Measurements from ENCODE around the gene EHBP1L1. TPM values are rescaled to one million over a fixed set of nuclear protein-coding genes. Genes with fewer than 3 reads are reported as not detected.

Gene EHBP1L1
- total and polyA plus RNA-seq, 4 donors, result 53.2 to 316 (median 250) TPM

DNA sequence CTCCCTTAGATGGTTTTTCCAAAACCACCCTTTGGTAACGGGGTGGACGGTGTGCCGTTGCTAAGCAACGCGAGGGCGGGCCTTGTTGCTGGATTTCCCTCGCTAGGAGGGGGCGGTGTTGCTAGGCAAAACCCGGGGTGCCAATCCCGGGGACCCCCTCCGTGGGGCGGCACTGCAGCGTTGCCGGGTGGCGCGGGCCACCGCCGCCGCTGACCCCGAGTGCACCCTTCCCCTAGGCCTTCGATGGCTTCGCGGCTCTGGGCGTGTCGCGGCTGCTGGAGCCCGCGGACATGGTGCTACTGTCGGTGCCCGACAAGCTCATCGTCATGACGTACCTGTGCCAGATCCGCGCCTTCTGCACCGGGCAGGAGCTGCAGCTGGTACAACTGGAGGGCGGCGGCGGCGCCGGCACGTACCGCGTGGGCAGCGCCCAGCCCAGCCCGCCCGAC, 8.9 kb downstream of the EHBP1L1 start:
- peaks cover 0 to 2% of the 10 kb centered on the region in 2 donors for H3K4me1 ChIP-seq (ENCODE audit: control insufficient read depth in 1 of 2, insufficient read depth in 2 of 2, low read length in 2 of 2)
- intact Hi-C loops (cut with DNase I), result no loop called here

DNA sequence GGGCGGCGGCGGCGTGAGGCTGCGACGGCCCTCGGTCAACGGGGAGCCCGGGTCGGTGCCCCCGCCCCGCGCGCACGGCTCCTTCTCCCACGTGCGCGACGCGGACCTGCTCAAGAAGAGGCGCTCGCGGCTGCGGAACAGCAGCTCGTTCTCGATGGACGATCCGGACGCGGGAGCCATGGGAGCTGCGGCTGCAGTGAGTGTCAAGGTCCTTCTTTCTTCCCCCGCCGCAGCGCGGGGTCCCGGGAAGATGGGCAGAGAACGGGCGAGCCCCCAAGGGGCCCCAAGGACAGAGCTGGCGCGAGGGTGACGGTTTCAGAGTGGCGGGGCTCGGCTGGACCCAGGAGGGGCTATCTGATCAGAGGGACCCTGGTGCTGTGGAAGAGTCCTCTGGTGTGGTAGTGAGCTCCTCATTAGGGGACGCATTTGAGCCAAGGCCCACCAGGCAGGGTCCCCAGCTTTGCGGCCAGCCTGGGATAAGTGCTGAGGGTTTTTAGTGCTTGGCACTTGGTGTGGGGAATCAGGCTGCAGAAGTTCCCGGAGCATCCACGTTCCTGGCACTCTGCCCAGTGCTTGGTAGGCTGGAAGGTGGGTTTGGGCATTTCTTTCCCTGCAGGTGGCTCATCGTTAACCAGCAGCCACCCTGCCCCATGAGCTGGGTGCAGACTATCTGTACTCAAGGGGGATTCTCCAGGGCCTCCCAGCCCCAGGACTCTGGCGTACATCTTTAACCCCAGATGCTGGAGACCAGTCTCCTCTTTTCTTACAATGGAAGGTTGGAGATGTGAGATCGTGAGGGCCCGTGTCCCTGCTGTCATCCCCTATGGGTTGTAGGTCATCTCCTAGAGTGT, 9.8 kb downstream of the EHBP1L1 start:
- H3K9me3 ChIP-seq (ENCODE audit: control insufficient read depth, low read length), result no peaks in the 10 kb centered on the region
- WGBS, 2 donors, result 75 to 76% methylated on average over 50 to 51 of the region's 51 CpGs
- ATAC-seq (ENCODE audit: low FRiP score), result no peak
- intact Hi-C loops (cut with DNase I), result no loop called here
- peaks cover 5 to 14% of the 10 kb centered on the region in 2 donors for H3K36me3 ChIP-seq (ENCODE audit: control insufficient read depth in 1 of 2, insufficient read depth in 2 of 2, low read length in 1 of 2)
- no peak for DNase-seq
- no peak overlapping the region for H3K4me3 ChIP-seq (ENCODE audit: low read length in 2 of 2)
- no peak overlapping the region for H3K27ac ChIP-seq (ENCODE audit: low read depth in 1 of 2, low read length in 2 of 2)
- H3K4me1 ChIP-seq (ENCODE audit: control insufficient read depth in 1 of 2, insufficient read depth in 2 of 2, low read length in 2 of 2), result peaks cover 0 to 2% of the 10 kb centered on the region in 2 donors
- H3K27me3 ChIP-seq (ENCODE audit: control insufficient read depth in 1 of 2, insufficient read depth in 2 of 2, low read length in 1 of 2), result no peaks in the 10 kb centered on the region

More for the DNA sequence above, 8.9 kb downstream of the EHBP1L1 start:
- Histone ChIP-seq H3K36me3 (ENCODE audit: control insufficient read depth in 1 of 2, insufficient read depth in 2 of 2, low read length in 1 of 2) (peaks cover 5 to 10% of the 10 kb centered on the region in 2 donors), H3K27ac (ENCODE audit: low read depth in 1 of 2, low read length in 2 of 2) (no peak overlapping the region), H3K4me3 (ENCODE audit: low read length in 2 of 2) (no peak overlapping the region), H3K27me3 (ENCODE audit: control insufficient read depth in 1 of 2, insufficient read depth in 2 of 2, low read length in 1 of 2) (no peaks in the 10 kb centered on the region), H3K9me3 (ENCODE audit: control insufficient read depth, low read length) (no peaks in the 10 kb centered on the region)
- ATAC-seq (ENCODE audit: low FRiP score) (no peak), DNase-seq (no peak)
- 75 to 77% methylated on average over 44 to 46 of the region's 46 CpGs for WGBS, 2 donors

DNA sequence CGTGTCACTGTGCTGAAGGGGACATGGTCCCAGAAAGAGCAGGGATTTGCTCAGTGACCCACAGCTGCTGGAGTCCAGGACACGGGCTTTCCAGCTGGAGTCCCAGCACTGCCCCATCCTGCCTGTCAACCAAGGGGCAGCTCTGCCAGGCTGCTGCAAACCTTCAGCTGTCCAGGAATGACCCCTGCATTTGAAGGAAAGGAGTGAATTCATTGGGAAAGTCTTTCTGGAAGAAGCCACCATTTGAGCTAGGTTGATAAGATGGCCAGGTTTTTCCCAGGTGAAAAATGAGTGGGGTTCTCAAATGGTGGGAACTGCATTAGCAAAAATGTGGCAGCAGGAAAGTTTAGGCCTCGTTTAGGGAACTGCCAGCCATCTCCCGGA, 10.4 kb downstream of the EHBP1L1 start:
- Histone ChIP-seq H3K36me3 (ENCODE audit: control insufficient read depth in 1 of 2, insufficient read depth in 2 of 2, low read length in 1 of 2) (peaks cover 5 to 10% of the 10 kb centered on the region in 2 donors), H3K4me1 (ENCODE audit: control insufficient read depth in 1 of 2, insufficient read depth in 2 of 2, low read length in 2 of 2) (peaks cover 0 to 2% of the 10 kb centered on the region in 2 donors), H3K27ac (ENCODE audit: low read depth in 1 of 2, low read length in 2 of 2) (no peak overlapping the region), H3K9me3 (ENCODE audit: control insufficient read depth, low read length) (no peaks in the 10 kb centered on the region), H3K4me3 (ENCODE audit: low read length in 2 of 2) (no peak overlapping the region), H3K27me3 (ENCODE audit: control insufficient read depth in 1 of 2, insufficient read depth in 2 of 2, low read length in 1 of 2) (no peaks in the 10 kb centered on the region)
- 54 to 60% methylated on average over 4 of the region's 4 CpGs for WGBS, 2 donors
- no peak for DNase-seq
- intact Hi-C loops (cut with DNase I), result no loop called here
- ATAC-seq (ENCODE audit: low FRiP score), result no peak

DNA sequence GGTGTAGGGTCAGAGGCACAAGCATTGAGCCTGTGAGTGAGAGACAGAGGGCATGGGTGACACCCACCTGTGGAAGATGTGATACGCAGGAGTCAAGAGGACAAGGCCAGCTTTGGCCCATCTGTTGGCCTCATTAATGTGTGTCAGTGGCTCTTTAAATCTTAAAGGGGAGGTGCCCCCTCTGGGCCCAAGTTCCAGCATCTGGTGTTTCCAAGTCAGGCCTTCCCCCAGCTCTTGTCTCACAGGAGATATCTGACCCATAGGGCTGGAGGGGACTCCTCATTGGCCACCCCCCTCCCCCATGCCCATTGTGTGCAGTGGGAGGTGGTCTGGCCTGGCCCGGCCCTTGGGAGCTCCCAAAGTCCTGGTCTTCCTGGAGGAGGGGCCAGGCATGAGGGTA, 10.8 kb downstream of the EHBP1L1 start:
- ATAC-seq (ENCODE audit: low FRiP score) (peak; percentile 17), DNase-seq (no peak)
- 50 to 64% methylated on average over 2 of the region's 2 CpGs for WGBS, 2 donors
- intact Hi-C loops (cut with DNase I), result no loop called here
- Histone ChIP-seq H3K4me3 (ENCODE audit: low read length in 2 of 2) (no peak overlapping the region), H3K9me3 (ENCODE audit: control insufficient read depth, low read length) (no peaks in the 10 kb centered on the region), H3K36me3 (ENCODE audit: control insufficient read depth in 1 of 2, insufficient read depth in 2 of 2, low read length in 1 of 2) (peaks cover 2 to 10% of the 10 kb centered on the region in 2 donors), H3K4me1 (ENCODE audit: control insufficient read depth in 1 of 2, insufficient read depth in 2 of 2, low read length in 2 of 2) (peaks cover 0 to 2% of the 10 kb centered on the region in 2 donors), H3K27ac (ENCODE audit: low read depth in 1 of 2, low read length in 2 of 2) (peak overlapping the region in 1 of 2 donors; percentile 50), H3K27me3 (ENCODE audit: control insufficient read depth in 1 of 2, insufficient read depth in 2 of 2, low read length in 1 of 2) (no peaks in the 10 kb centered on the region)

DNA sequence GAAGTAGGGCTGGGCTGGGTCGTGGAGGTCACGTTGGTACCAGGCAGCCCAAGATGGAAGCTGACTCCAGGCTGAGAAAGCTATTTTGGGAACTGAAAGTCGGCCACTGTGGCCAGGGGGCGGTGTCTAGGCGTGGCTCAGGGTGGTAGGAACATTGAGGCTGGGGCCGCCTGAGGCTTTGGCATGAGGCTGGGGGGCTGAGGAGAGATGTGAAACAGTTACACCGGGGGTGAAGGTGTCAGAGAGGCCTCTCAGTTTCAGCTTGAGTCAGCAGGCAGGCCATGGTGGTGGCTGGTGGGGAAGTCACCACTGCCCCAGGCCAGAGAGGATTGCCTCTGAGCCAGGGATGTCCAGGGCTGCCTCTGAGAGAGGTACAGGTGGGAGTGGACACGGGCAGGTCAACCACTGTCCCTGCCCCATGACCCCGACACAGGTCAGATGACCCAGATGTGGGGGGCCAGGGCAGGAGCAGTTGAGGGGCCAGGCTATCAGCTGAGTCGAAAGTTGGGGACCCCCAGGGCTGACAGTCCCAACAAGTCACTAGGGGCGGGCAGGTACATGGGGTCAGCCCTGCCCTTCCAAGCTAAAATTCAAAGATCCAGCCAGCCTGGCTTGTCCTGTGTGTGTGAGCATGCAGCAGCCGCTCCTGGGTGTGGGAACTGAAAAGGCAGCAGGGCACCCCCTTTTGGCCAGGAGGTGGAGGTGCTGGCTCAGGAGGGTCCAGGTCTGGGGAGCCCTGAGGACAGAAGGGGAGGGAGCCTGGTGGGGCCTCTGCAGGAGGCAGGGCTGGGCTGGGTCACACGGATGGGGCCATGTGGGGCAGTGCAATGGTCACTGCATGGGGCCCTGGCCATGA, 12.6 kb downstream of the EHBP1L1 start:
- 38 to 45% methylated on average over 13 of the region's 13 CpGs for WGBS, 2 donors
- H3K4me3 ChIP-seq (ENCODE audit: low read length in 2 of 2), result no peak overlapping the region
- DNase-seq (peak; percentile 80 to 83), ATAC-seq (ENCODE audit: low FRiP score) (no peak)
- intact Hi-C loops (cut with DNase I), result no loop called here
- peak overlapping the region; percentile 1 to 72 for H3K27ac ChIP-seq (ENCODE audit: low read depth in 1 of 2, low read length in 2 of 2)
- H3K4me1 ChIP-seq (ENCODE audit: control insufficient read depth in 1 of 2, insufficient read depth in 2 of 2, low read length in 2 of 2), result peaks cover 0 to 2% of the 10 kb centered on the region in 2 donors
- peaks cover 0 to 8% of the 10 kb centered on the region in 2 donors for H3K36me3 ChIP-seq (ENCODE audit: control insufficient read depth in 1 of 2, insufficient read depth in 2 of 2, low read length in 1 of 2)
- no peaks in the 10 kb centered on the region for H3K9me3 ChIP-seq (ENCODE audit: control insufficient read depth, low read length)
- H3K27me3 ChIP-seq (ENCODE audit: control insufficient read depth in 1 of 2, insufficient read depth in 2 of 2, low read length in 1 of 2), result no peaks in the 10 kb centered on the region

DNA sequence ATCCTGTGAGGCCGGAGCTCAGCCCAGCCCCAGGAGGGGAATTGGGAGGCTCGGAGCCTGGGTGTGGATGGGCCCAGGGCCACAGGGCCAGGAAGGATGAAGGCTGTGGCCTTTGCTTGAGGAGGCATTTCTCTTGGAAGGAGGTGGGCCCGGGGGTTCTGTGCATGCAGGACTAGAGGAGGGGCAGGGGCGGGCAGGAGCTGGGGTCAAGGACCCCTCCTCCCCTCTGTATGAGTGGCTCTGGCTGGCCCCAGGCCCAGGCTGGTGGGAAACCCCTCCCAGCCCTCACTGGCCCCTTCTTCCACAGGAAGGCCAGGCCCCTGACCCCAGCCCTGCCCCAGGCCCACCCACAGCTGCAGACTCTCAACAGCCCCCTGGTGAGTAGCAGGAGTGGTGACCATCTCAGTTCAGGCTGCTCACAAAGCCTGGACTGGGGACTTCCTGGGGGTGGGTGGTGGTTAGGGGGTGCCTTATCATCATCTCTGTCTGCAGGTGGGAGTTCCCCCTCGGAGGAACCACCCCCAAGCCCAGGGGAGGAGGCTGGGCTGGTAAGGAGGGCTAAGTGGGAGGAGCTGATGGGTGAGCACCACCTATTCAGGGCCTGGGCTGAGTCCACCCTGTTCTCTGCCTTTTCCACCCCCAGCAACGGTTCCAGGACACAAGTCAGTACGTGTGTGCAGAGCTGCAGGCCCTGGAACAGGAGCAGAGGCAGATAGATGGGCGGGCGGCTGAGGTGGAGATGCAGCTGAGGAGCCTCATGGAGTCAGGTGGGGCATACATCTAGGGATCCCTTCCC, 13.8 kb downstream of the EHBP1L1 start:
- peaks cover 0 to 2% of the 10 kb centered on the region in 2 donors for H3K4me1 ChIP-seq (ENCODE audit: control insufficient read depth in 1 of 2, insufficient read depth in 2 of 2, low read length in 2 of 2)
- no peaks in the 10 kb centered on the region for H3K27me3 ChIP-seq (ENCODE audit: control insufficient read depth in 1 of 2, insufficient read depth in 2 of 2, low read length in 1 of 2)
- 68 to 71% methylated on average over 9 of the region's 9 CpGs for WGBS, 2 donors
- no peaks in the 10 kb centered on the region for H3K9me3 ChIP-seq (ENCODE audit: control insufficient read depth, low read length)
- intact Hi-C loops (cut with DNase I), result loop anchor here in 1 of 2 donors (5.0 kb wide), 1 partner anchor 47 kb away; no protein-coding TSS in a partner anchor
- H3K4me3 ChIP-seq (ENCODE audit: low read length in 2 of 2), result no peak overlapping the region
- H3K36me3 ChIP-seq (ENCODE audit: control insufficient read depth in 1 of 2, insufficient read depth in 2 of 2, low read length in 1 of 2), result peaks cover 0 to 6% of the 10 kb centered on the region in 2 donors
- ATAC-seq (ENCODE audit: low FRiP score) (no peak), DNase-seq (no peak)
- no peak overlapping the region for H3K27ac ChIP-seq (ENCODE audit: low read depth in 1 of 2, low read length in 2 of 2)

DNA sequence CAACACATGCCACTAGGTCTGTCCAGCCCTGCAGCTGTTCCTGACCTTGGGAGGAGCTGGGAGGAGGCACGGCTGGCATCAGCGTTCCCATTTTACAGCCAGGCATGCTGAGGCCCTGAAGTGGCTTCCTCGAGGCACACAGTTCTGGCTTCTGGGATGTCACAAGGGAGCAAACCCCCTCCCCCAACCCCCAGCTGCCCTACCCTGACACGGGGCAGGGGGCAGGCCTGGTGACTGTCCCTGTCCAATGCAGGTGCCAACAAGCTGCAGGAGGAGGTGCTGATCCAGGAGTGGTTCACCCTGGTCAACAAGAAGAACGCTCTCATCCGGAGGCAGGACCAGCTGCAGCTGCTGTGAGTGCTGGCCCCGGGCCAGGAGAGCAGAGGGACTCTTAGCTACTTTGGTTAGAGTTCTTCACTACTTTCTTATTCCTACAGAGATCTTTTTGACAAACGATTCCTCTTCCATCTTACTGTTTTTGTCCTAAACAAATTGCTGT, 14.4 kb downstream of the EHBP1L1 start:
- WGBS, 2 donors, result 50 to 52% methylated on average over 8 of the region's 8 CpGs
- no peak for ATAC-seq (ENCODE audit: low FRiP score)
- Histone ChIP-seq H3K9me3 (ENCODE audit: control insufficient read depth, low read length) (no peaks in the 10 kb centered on the region), H3K36me3 (ENCODE audit: control insufficient read depth in 1 of 2, insufficient read depth in 2 of 2, low read length in 1 of 2) (peaks cover 0 to 6% of the 10 kb centered on the region in 2 donors), H3K27me3 (ENCODE audit: control insufficient read depth in 1 of 2, insufficient read depth in 2 of 2, low read length in 1 of 2) (no peaks in the 10 kb centered on the region), H3K4me3 (ENCODE audit: low read length in 2 of 2) (no peak overlapping the region), H3K27ac (ENCODE audit: low read depth in 1 of 2, low read length in 2 of 2) (no peak overlapping the region), H3K4me1 (ENCODE audit: control insufficient read depth in 1 of 2, insufficient read depth in 2 of 2, low read length in 2 of 2) (peaks cover 0 to 2% of the 10 kb centered on the region in 2 donors)
- intact Hi-C loops (cut with DNase I), result loop anchor here in 1 of 2 donors (5.0 kb wide), 1 partner anchor 48 kb away; no protein-coding TSS in a partner anchor
- no peak for DNase-seq
